Parathyroid adenoma (tissue), 2 donors: ENCODE results near the gene LHFPL6.

Experiments
- H2AFZ ChIP-seq: fragments of 300-600 bp; sonication (generic); one replicate; pipeline ENCODE4 v1.7.0; 2017; ENCODE audit warnings: antibody characterized with exemption, mild to moderate bottlenecking
- H3K27ac ChIP-seq: fragments of 300-600 bp; sonication (generic); one replicate; pipeline ENCODE4 v1.7.0; 2017
- H3K27me3 ChIP-seq: fragments of 300-600 bp; sonication (generic); one replicate; pipeline ENCODE4 v1.7.0; 2017; ENCODE audit warnings: low read length; ENCODE audit not compliant: control insufficient read depth, insufficient read depth
- H3K36me3 ChIP-seq: fragments of 300-600 bp; sonication (generic); one replicate; pipeline ENCODE4 v1.7.0; 2017; ENCODE audit warnings: low read length; ENCODE audit not compliant: control insufficient read depth, insufficient read depth
- H3K4me1 ChIP-seq: fragments of 300-600 bp; sonication (generic); one replicate; pipeline ENCODE4 v1.7.0; 2017; ENCODE audit warnings: control low read depth
- H3K4me2 ChIP-seq: fragments of 300-600 bp; sonication (generic); one replicate; pipeline ENCODE4 v1.7.0; 2017; ENCODE audit warnings: low read length
- H3K4me3 ChIP-seq: fragments of 300-600 bp; sonication (generic); one replicate; pipeline ENCODE4 v1.7.0; 2017; ENCODE audit warnings: low read depth, low read length
- H3K79me2 ChIP-seq: fragments of 300-600 bp; sonication (generic); one replicate; pipeline ENCODE4 v1.7.0; 2017; ENCODE audit warnings: control low read depth
- H3K9ac ChIP-seq: fragments of 300-600 bp; sonication (generic); one replicate; pipeline ENCODE4 v1.7.0; 2017; ENCODE audit warnings: mild to moderate bottlenecking
- H3K9me3 ChIP-seq: fragments of 300-600 bp; sonication (generic); one replicate; pipeline ENCODE4 v1.7.0; 2017; ENCODE audit warnings: low read length; ENCODE audit not compliant: control insufficient read depth
- TF ChIP-seq, protein P1 (sequence below): fragments of 300-600 bp; sonication (generic); IDR thresholded peaks from one replicate; pipeline ENCODE4 v1.7.0; 2017; ENCODE audit warnings: antibody characterized with exemption, mild to moderate bottlenecking
- donor health status: primary hyperparathyroidism.

Gene LHFPL6

DNA sequence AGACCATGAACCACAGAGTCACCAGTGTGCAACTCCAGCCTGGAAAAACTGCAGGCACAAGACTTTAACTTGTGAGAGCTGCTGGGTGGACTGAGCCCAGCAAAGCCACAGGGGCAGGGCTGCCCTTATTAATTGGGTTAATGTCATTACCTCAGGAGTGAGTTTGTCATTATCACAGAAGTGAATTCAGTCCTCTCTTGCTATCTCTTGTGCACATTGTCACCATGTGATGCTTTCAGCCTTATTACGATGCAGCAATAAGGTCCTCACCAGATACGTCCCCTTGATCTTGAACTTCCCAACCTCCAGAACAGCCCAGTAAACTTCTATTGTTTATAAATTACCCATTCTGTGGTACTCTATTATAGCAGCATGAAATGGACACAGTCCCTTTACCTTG, 158.1 kb downstream of the LHFPL6 start:
- H3K9me3 ChIP-seq: no peaks in the 10 kb centered on the region
- no peaks in the 10 kb centered on the region for H3K36me3 ChIP-seq
- no peak overlapping the region for H3K4me2 ChIP-seq
- no peaks in the 10 kb centered on the region for H3K79me2 ChIP-seq
- no peaks in the 10 kb centered on the region for H3K27me3 ChIP-seq
- TF ChIP-seq, protein P1, sequence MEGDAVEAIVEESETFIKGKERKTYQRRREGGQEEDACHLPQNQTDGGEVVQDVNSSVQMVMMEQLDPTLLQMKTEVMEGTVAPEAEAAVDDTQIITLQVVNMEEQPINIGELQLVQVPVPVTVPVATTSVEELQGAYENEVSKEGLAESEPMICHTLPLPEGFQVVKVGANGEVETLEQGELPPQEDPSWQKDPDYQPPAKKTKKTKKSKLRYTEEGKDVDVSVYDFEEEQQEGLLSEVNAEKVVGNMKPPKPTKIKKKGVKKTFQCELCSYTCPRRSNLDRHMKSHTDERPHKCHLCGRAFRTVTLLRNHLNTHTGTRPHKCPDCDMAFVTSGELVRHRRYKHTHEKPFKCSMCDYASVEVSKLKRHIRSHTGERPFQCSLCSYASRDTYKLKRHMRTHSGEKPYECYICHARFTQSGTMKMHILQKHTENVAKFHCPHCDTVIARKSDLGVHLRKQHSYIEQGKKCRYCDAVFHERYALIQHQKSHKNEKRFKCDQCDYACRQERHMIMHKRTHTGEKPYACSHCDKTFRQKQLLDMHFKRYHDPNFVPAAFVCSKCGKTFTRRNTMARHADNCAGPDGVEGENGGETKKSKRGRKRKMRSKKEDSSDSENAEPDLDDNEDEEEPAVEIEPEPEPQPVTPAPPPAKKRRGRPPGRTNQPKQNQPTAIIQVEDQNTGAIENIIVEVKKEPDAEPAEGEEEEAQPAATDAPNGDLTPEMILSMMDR: no peak
- no peak overlapping the region for H3K9ac ChIP-seq
- no peak overlapping the region for H3K27ac ChIP-seq
- H2AFZ ChIP-seq: no peak overlapping the region
- no peak overlapping the region for H3K4me3 ChIP-seq
- H3K4me1 ChIP-seq: no peaks in the 10 kb centered on the region

DNA sequence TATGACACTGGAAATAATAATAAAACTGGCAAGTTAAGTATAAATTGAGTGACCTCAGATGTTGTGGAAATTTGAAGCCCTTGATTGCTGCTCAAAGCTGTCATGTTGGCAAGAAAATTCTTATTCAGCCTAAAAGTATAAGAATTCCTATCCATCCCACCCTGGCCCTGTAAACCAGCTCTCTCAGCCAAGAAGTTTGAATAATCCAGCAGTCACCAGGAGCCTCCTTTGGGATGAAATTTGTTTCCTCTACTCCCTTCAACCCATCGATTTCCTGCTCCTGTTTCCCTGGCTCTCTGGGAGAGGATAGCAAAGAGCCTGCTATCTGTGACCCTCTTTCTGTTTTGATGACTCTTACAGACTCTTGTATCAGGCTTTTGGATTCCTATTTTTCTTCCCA, 169.3 kb downstream of the LHFPL6 start:
- Histone ChIP-seq H3K27ac (no peak overlapping the region), H3K79me2 (no peaks in the 10 kb centered on the region), H3K27me3 (no peaks in the 10 kb centered on the region), H3K4me2 (no peak overlapping the region), H3K4me3 (no peak overlapping the region), H3K9me3 (no peaks in the 10 kb centered on the region), H3K4me1 (no peaks in the 10 kb centered on the region), H3K9ac (no peak overlapping the region), H3K36me3 (no peaks in the 10 kb centered on the region), H2AFZ (no peak overlapping the region)
- TF ChIP-seq, protein P1: no peak

DNA sequence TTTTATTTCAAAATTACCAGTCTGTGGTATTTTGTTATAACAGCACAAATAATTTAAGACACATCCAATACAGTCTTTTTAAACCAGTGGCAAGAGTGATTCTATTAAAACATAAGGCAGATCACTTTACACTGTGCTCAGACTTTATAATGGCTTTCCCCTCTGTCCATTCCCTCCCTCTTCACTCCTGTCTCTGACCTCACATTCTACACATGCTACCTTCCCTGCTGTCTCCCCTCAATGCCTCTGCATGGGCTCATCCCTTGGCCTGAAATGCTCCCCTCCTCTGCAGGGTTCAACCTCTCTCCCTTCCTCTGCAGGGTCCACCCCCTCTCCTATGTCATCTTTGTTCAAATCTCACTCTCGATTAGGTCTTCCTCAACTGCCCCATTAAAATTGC, 170.8 kb downstream of the LHFPL6 start:
- no peak overlapping the region for H3K4me2 ChIP-seq
- H3K9me3 ChIP-seq: no peaks in the 10 kb centered on the region
- H3K4me1 ChIP-seq: no peaks in the 10 kb centered on the region
- no peaks in the 10 kb centered on the region for H3K36me3 ChIP-seq
- H3K27me3 ChIP-seq: no peaks in the 10 kb centered on the region
- H3K4me3 ChIP-seq: no peak overlapping the region
- no peak overlapping the region for H3K9ac ChIP-seq
- no peaks in the 10 kb centered on the region for H3K79me2 ChIP-seq
- H2AFZ ChIP-seq: no peak overlapping the region
- no peak overlapping the region for H3K27ac ChIP-seq
- TF ChIP-seq, protein P1: no peak

DNA sequence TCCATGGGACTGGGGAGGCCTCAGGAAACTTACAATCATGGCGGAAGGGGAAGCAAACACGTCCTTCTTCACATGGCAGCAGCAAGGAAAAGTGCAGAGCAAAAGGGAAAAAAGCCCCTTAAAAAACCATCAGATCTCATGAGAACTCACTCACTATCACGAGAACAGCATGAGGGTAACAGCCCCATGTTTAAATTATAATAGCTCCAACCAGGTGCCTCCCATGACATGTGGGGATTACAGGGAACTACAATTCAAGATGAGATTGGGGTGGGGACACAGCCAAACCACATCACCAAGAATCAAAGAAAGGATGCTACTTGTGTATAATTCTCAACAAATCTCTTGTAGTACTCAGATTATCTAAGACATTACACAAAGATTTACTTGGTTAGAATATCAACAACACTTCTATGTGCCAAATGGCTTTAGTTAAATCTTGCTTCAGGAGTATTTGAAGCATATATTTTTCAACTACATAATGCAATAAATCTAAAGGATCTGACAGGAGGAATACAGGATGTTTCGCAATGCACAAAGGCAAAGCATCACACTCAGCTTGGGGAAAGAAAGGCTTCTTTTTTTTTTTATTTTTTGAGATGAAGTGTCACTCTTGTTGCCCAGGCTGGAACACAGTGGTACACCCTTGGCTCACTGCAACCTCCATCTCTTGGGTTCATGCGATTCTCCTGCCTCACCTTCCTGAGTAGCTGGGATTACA, 180.0 kb downstream of the LHFPL6 start:
- Histone ChIP-seq H3K36me3 (no peaks in the 10 kb centered on the region), H2AFZ (no peak overlapping the region), H3K9ac (no peak overlapping the region), H3K79me2 (no peaks in the 10 kb centered on the region), H3K4me3 (no peak overlapping the region), H3K27ac (no peak overlapping the region), H3K27me3 (no peaks in the 10 kb centered on the region), H3K9me3 (no peaks in the 10 kb centered on the region), H3K4me1 (no peaks in the 10 kb centered on the region), H3K4me2 (no peak overlapping the region)
- TF ChIP-seq, protein P1: no peak

DNA sequence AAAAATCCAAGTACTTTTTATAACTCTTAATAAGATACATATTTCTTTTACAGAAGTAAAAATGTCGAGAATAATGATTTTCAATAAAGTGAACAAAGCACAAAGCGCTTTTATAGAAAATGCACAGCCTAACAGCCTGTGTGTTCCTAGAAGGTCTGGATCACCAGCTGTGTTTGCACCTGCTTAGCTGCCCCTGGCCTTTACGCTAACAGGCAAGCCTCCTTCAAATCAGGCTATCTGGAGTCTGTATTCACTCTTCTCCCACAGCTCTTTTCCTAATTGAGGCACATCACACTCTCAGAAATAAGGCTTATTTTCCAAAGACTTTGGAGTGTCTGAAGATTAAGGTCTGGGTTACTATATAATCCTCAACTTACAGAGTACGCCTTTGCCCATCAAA, 183.1 kb downstream of the LHFPL6 start:
- no peak overlapping the region for H2AFZ ChIP-seq
- H3K9me3 ChIP-seq: no peaks in the 10 kb centered on the region
- no peak overlapping the region for H3K4me2 ChIP-seq
- H3K4me3 ChIP-seq: no peak overlapping the region
- TF ChIP-seq, protein P1: no peak
- H3K79me2 ChIP-seq: no peaks in the 10 kb centered on the region
- H3K27me3 ChIP-seq: no peaks in the 10 kb centered on the region
- H3K9ac ChIP-seq: no peak overlapping the region
- H3K27ac ChIP-seq: no peak overlapping the region
- no peaks in the 10 kb centered on the region for H3K36me3 ChIP-seq
- H3K4me1 ChIP-seq: no peaks in the 10 kb centered on the region
